GM19463 (cell line): Measurements from ENCODE around the gene TEKT3.

Experiments used
- ATAC-seq: cut with Tn5 transposase; IDR thresholded peaks from one replicate; pipeline ENCODE4 v1.9.1; 2021; ENCODE audit warnings: mild to moderate bottlenecking, moderate library complexity; ENCODE audit not compliant: unreplicated experiment

TEKT3 gene

DNA sequence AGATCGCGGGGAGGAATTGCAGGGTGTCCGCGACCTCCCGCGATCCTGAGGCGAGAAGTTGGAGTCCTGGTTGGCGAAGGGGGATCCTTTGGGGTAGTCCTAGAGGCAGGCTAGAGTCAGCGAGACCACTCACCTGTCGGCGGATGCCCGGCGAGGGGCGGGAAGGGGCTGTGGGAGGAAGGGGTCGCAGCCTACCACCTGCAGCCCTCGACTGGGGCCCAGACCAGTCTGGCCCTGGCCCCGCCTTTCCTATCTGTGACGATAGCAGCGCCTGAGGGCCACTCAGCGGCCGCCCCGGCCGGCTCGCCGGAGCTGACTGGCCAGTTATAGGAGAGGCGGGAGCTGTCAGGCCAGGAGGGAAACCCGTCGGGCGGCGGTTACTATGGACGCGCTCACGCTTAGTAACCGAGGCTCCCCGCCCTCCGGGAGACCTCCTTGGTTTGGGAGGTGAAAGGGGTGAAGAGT, at the start of gene TEKT3:
Gene TEKT3, minus strand, starts transcription at position 213 of the 465 bp plus-strand sequence. CDS start 10,012 bp downstream, outside the sequence.
- no peak for ATAC-seq

DNA sequence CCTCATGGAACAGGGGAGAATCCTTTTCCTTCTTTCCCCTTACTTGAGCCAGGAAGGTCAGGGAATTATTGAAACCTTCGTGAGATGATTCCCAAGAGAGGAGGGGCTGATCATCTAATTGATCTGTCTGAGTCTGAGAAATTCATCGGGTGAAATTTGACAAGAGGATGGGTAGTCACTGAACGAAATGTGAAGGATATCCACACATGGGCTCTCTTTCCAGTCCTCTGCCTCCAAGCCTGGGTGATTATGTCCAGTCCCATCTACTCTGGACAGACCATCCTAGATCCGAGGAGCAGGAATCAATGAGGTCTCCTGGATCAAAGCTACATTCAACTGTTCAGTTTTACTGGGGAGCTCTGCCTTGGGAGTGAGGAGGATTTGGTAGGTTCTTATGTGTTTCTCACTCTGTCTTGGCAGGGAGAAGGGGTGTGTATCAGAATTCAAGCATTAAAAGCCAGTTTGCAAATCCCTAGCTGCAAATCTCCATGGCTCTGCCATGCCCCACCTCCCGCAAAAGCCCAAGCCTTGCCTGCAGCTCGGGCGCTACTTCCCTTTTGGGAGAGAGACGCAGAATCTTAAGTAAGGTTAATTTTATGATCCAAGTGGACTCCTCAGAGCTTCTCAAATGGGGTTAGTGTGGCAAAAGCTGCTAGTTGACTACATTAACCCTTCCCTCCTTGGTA, 47.1 kb upstream of the TEKT3 start:
- no peak for ATAC-seq

GRCh38 chr17:15386083-15386482, 44.7 kb upstream of the TEKT3 start:
- ATAC-seq = no peak

- no peak for ATAC-seq
Measured at GRCh38 chr17:15385305-15385704, 43.9 kb upstream of the TEKT3 start.

DNA sequence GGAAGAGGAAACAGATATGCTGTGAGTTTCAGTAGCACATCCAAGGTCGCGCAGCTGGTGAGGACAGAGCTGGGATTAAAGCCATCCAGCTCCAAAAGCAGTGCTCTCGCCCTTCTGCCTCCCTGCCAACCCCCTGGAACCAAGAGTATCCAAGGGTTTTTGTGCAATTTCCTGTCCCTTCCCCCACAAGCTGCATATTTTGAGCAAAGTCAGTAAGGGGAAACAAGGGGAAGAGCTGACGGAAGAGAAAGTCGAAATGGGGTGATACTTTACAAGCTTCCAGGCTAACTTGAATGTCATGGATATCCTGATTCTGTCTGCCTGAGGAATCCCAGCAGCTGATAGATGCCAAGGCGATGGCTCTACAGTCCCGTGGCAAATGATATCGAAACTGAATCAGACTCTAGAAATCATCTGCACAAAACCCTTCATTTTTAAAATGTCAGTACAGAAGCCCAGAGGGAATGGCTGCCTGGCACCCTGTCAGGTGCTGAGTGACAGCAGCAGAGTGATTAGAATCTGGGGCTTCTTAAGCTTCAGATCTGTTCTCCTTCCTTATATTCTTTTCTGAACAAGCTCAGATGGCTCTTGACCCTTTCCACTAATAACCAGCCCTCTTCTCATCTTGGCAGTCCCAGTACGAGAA, 42.9 kb upstream of the TEKT3 start:
- ATAC-seq = no peak

DNA sequence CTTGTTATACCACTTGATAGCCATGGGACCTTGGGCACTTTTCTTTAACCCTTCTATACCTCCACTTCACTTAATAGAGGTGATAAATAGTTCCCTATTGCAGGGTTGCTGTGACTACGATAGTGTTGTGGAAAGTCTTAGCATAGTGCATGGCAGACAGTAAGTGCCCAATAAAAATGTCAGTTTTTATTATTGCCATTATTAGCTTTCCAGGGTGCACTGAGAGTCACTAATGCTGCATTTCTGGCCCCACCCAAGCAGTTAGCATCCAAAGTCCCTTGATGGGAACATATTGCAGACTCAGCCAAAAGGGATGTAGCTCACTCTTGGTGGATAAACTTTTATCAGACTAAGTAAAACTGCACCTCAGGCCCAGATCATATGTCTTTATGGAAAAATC, 41.5 kb upstream of the TEKT3 start:
- no peak for ATAC-seq

GRCh38 chr17:15381707-15382106, 40.3 kb upstream of the TEKT3 start:
- ATAC-seq = no peak

DNA sequence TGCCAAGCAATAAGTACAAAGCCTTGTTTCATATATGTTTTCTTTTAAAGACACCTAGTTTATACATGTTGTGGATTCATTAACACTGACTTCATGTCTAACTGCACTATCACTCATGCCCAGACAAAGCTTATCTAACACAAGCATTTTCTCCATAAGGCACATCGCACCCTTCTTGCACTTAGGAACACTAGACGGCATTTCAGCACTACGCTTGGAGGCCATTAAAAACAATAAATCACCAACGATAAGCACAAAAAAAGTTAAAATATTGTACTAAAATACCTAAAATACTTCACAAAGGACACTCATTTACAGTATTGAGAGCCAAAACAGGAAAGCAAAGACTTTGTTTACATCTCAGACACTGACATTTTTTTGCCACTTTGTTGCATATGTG, 39.0 kb upstream of the TEKT3 start:
- no peak for ATAC-seq

DNA sequence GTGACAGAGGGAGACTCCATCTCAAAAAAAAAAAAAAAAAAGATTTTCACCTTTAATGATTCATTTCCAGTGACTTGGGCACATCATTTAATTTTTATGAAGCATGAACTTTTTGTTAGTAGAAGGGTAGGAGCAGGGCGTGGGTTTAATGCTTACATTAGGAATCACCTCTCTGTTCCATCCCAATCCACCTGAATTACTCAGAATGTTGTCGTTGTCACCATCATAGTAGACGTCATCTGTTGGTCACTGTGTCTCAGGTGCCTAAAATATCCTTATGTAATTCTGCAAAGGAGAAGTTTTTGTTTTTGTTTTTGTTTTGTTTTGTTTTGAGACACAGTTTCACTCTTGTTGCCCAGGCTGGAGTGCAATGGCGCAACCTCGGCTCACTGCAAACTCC, 38.3 kb upstream of the TEKT3 start:
- ATAC-seq = no peak

GRCh38 chr17:15378243-15378642, 36.8 kb upstream of the TEKT3 start:
- ATAC-seq = no peak

DNA sequence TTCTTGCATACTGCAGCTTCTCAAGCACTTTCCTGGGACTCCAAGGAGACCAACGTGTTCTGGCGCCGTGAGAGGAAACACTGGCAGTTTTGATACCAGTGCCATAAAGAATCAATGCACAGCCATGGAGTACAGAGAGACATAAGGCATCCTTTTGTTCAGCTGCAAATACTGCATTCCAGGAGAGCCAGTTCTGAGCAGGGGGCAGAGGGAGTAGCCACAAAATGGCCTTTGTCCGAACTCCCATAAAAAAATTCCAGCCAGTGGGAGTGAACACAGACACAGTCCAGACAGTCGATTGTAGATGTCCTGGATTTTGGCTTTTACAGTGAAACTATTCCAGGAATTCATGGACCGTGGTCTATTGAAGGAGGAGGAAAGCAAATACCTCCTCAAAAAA, 36.2 kb upstream of the TEKT3 start:
- ATAC-seq = no peak

GRCh38 chr17:15377200-15377599, 35.8 kb upstream of the TEKT3 start:
- no peak for ATAC-seq

DNA sequence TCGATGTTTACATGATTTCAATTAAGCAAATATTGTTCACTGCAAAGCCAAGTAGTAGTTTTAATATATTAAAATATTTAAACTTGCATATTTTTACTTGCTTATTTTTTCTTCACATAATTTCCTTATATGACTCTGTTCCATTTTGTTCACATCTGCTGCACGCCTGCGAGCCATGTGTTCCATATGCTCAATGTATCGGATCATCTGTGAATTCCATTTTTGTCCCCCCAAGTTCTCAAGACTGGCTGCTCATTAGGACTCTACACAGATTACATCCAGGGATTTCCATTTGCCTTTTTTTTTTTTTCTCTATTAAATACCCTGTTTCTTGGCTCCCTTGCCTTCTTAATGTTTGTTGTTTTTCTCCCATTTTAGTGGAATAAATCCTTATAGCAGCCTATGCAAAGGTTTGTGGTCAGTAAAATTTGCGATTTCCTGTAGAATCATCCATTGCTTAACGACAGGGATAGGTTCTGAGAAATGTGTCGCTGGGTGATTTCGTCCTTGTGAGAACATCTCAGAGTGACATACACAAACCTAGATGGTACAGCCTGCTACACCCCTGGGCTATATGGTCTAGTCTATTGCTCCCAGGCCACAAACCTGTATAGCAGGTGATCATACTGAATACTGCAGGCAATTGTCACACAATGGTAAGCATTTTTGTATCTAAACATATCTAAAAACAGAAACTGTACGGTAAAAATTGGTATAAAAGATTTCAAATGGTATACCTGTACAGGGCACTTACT, 30.2 kb upstream of the TEKT3 start:
- no peak for ATAC-seq

DNA sequence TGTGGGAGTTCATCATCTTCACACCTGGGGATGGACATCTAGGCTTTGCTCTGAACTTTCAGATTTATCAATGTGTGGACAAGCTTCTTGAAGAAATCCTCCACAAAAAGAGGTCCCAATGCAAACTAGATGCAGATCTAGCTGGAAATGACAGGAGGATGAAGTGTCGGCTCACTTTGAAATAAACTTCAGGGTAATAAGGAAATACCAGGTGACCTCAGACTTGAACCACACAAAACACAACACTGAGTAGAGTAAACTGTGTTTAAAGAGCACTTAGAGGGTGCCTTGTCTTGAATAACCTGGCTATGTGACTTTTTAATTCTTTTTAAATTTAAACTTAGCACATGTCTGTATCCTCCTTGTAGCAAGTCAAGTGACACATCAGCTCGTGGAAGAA, 27.2 kb upstream of the TEKT3 start:
- no peak for ATAC-seq

GRCh38 chr17:15366026-15366425, 24.6 kb upstream of the TEKT3 start:
- no peak for ATAC-seq

- no peak for ATAC-seq
Measured at GRCh38 chr17:15364615-15365014, 23.2 kb upstream of the TEKT3 start.

- no peak for ATAC-seq
Measured at GRCh38 chr17:15363702-15364101, 22.3 kb upstream of the TEKT3 start.

- no peak for ATAC-seq
Measured at GRCh38 chr17:15361592-15361991, 20.2 kb upstream of the TEKT3 start.

DNA sequence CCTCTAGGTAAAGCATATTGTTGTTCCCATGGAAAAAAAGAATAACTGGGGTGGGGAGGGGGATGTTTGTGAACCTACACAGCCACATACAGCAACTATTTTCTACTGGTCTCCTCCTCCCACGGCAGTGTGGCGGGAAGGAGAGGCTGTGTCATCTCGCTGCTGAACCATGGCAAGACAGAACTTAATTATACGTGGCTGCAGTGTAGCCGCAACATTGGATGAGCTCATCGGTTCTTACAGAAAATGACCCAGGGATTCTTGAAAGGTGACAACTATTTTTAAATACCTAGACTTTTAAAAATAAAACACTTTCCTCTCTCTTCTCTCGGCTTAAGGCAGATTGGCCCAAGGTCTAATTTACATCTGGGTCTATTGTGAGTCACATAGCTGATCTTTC, 19.8 kb upstream of the TEKT3 start:
- ATAC-seq = no peak

- ATAC-seq = no peak
Measured at GRCh38 chr17:15354256-15354655, 12.9 kb upstream of the TEKT3 start.

- no peak for ATAC-seq
Measured at GRCh38 chr17:15351925-15352324, 10.5 kb upstream of the TEKT3 start.

- no peak for ATAC-seq
Measured at GRCh38 chr17:15351478-15351840, 10.1 kb upstream of the TEKT3 start.
